H1 (cell line): ENCODE data around the gene DIO3. TPM values are rescaled to one million over a fixed set of nuclear protein-coding genes. Genes with fewer than 3 reads are reported as not detected.

Source experiments
- CTCF ChIA-PET: fragments of 300-600 bp; sonication (Branson Sonifier 250); formaldehyde crosslinking; loops from one replicate; lab custom pipeline; 2021; ENCODE audit not compliant: partially characterized antibody; lab: Charles Lee
- POLR2A ChIA-PET: fragments of 300-600 bp; sonication (Branson Sonifier 250); formaldehyde crosslinking; loops from one replicate; lab custom pipeline; 2021; ENCODE audit warnings: inconsistent platforms; ENCODE audit not compliant: partially characterized antibody; lab: Charles Lee
- DNase-seq, 2 experiments: peaks; one replicate each; pipeline versions ENCODE4 v3.0.0 to v3.0.0-alpha.2; 2010 to 2022; ENCODE audit warnings: low spot score in 2 of 2, low read depth in 1 of 2, mixed read lengths in 1 of 2
- FAIRE-seq: peaks from 2 replicates; lab custom pipeline; 2011; peaks lifted over from hg19 to GRCh38; lab: Jason Lieb, UNC
- H2AFZ ChIP-seq: 2 replicates; pipeline ENCODE4 v1.8.1; 2012; ENCODE audit warnings: low read length, inconsistent platforms
- H2AK5ac ChIP-seq: 2 replicates; pipeline ENCODE4 v1.6.1; 2013; ENCODE audit warnings: low read depth, low read length
- H2BK120ac ChIP-seq: replicated peaks from 2 replicates; pipeline ENCODE3; 2013; ENCODE audit warnings: low read depth, low read length, inconsistent platforms
- H2BK12ac ChIP-seq: 2 replicates; pipeline ENCODE4 v1.6.1; 2013; ENCODE audit warnings: low read depth, low read length
- H2BK15ac ChIP-seq: 2 replicates; pipeline ENCODE4 v1.6.1; 2013; ENCODE audit warnings: low read length
- H2BK20ac ChIP-seq: 2 replicates; pipeline ENCODE4 v1.6.1; 2013; ENCODE audit warnings: low read length
- H2BK5ac ChIP-seq: 2 replicates; pipeline ENCODE4 v1.6.1; 2013; ENCODE audit warnings: low read depth, low read length
- H3K14ac ChIP-seq: 2 replicates; pipeline ENCODE4 v1.6.1; 2013; ENCODE audit warnings: inconsistent platforms; ENCODE audit not compliant: insufficient read length
- H3K18ac ChIP-seq: 2 replicates; pipeline ENCODE4 v1.6.1; 2013; ENCODE audit warnings: low read length; ENCODE audit errors: extremely low read depth
- H3K23ac ChIP-seq: 2 replicates; pipeline ENCODE4 v1.6.1; 2013; ENCODE audit warnings: inconsistent platforms; ENCODE audit not compliant: insufficient read length
- H3K23me2 ChIP-seq: 2 replicates; pipeline ENCODE4 v1.6.1; 2013; ENCODE audit warnings: low read depth, low read length
- H3K27ac ChIP-seq: 2 replicates; pipeline ENCODE4 v1.6.1; 2011; ENCODE audit warnings: low read depth, low read length, inconsistent platforms
- H3K27me3 ChIP-seq, 4 experiments: replicated peaks in 1 of 4; 1 replicate in 1 of 4; 2 replicates in 3 of 4; pipeline versions ENCODE4 v1.6.1 to v1.8.1; 2011 to 2013; ENCODE audit warnings: low read length in 3 of 4, mild to moderate bottlenecking in 3 of 4, inconsistent platforms in 2 of 4, mixed read lengths in 2 of 4, moderate library complexity in 1 of 4; ENCODE audit not compliant: control insufficient read depth in 3 of 4, insufficient read depth in 3 of 4; ENCODE audit errors: extremely low read depth in 1 of 4
- H3K36me3 ChIP-seq, 4 experiments: 2 replicates each; pipeline versions ENCODE4 v1.6.1 to v1.8.1; 2011 to 2013; ENCODE audit warnings: mild to moderate bottlenecking in 4 of 4, low read length in 3 of 4, moderate library complexity in 2 of 4, control low read depth in 1 of 4, inconsistent platforms in 1 of 4; ENCODE audit not compliant: insufficient read depth in 4 of 4, control insufficient read depth in 2 of 4
- H3K4ac ChIP-seq: replicated peaks from 2 replicates; pipeline ENCODE3; 2013; ENCODE audit warnings: low read length, low read depth, mixed read lengths, inconsistent platforms; ENCODE audit not compliant: insufficient read length
- H3K4me1 ChIP-seq, 4 experiments: replicated peaks in 1 of 4; 1 replicate in 1 of 4; 2 replicates in 3 of 4; pipeline versions ENCODE4 v1.6.1 to v1.8.1; 2011 to 2013; ENCODE audit warnings: low read length in 3 of 4, inconsistent platforms in 2 of 4, mixed read lengths in 1 of 4; ENCODE audit not compliant: insufficient read depth in 4 of 4, control insufficient read depth in 3 of 4
- H3K4me2 ChIP-seq, 2 experiments: 2 replicates each; pipeline versions ENCODE4 v1.6.1 to v1.8.1; 2011 to 2013; ENCODE audit warnings: low read depth in 2 of 2, low read length in 2 of 2, control low read depth in 1 of 2, inconsistent platforms in 1 of 2, mild to moderate bottlenecking in 1 of 2; ENCODE audit not compliant: insufficient read depth in 1 of 2
- H3K4me3 ChIP-seq, 4 experiments: fragments of 200-600, 300-600 bp in 1 of 4; sonication (generic), shearing (Covaris generic), sonication (Bioruptor Twin) in 1 of 4; 2 replicates each; pipeline versions ENCODE4 v1.5.1 to v1.8.1; 2011 to 2016; ENCODE audit warnings: low read length in 4 of 4, low read depth in 3 of 4, control low read depth in 2 of 4, inconsistent platforms in 2 of 4, mild to moderate bottlenecking in 2 of 4, mixed read lengths in 1 of 4, moderate library complexity in 1 of 4; ENCODE audit not compliant: insufficient read depth in 2 of 4; ENCODE audit errors: extremely low read depth in 1 of 4
- H3K56ac ChIP-seq: replicated peaks from 2 replicates; pipeline ENCODE3; 2013; ENCODE audit warnings: low read depth, mild to moderate bottlenecking, mixed read lengths, low read length, inconsistent platforms; ENCODE audit not compliant: insufficient read length
- H3K79me1 ChIP-seq: 2 replicates; pipeline ENCODE4 v1.6.1; 2013; ENCODE audit warnings: low read depth, low read length, control low read depth
- H3K79me2 ChIP-seq, 2 experiments: 2 replicates each; pipeline versions ENCODE4 v1.6.1 to v1.8.1; 2012 to 2013; ENCODE audit warnings: low read length in 2 of 2, mild to moderate bottlenecking in 2 of 2, inconsistent platforms in 1 of 2; ENCODE audit not compliant: insufficient read depth in 2 of 2, control insufficient read depth in 1 of 2
- H3K9ac ChIP-seq, 4 experiments: replicated peaks in 1 of 4; 1 replicate in 1 of 4; 2 replicates in 3 of 4; pipeline versions ENCODE4 v1.6.1 to v1.8.1; 2011 to 2013; ENCODE audit warnings: low read depth in 3 of 4, low read length in 3 of 4, control low read depth in 2 of 4, mild to moderate bottlenecking in 2 of 4, moderate library complexity in 2 of 4, inconsistent platforms in 1 of 4; ENCODE audit errors: extremely low read depth in 1 of 4
- H3K9me3 ChIP-seq, 2 experiments: 2 replicates each; pipeline versions ENCODE4 v1.6.1 to v1.8.1; 2012 to 2013; ENCODE audit warnings: mild to moderate bottlenecking in 2 of 2, moderate library complexity in 2 of 2, control low read depth in 1 of 2, inconsistent platforms in 1 of 2, low read depth in 1 of 2, low read length in 1 of 2, mixed read lengths in 1 of 2; ENCODE audit not compliant: insufficient read depth in 2 of 2
- H4K20me1 ChIP-seq, 2 experiments: replicated peaks in 1 of 2; 2 replicates each; pipeline versions ENCODE3 to v1.8.1; 2011 to 2013; ENCODE audit warnings: inconsistent platforms in 2 of 2, low read length in 2 of 2, mild to moderate bottlenecking in 1 of 2; ENCODE audit not compliant: insufficient read depth in 2 of 2, control insufficient read depth in 1 of 2
- H4K5ac ChIP-seq: 2 replicates; pipeline ENCODE4 v1.6.1; 2013; ENCODE audit warnings: low read length, low read depth, mixed read lengths, inconsistent platforms; ENCODE audit not compliant: insufficient read length
- H4K8ac ChIP-seq: 2 replicates; pipeline ENCODE4 v1.8.0; 2013; ENCODE audit warnings: mild to moderate bottlenecking, moderate library complexity, low read length, inconsistent platforms; ENCODE audit not compliant: insufficient read depth; ENCODE audit errors: extremely low read depth
- H4K91ac ChIP-seq: replicated peaks from 2 replicates; pipeline ENCODE3; 2013; ENCODE audit warnings: low read length, mixed read lengths, inconsistent platforms; ENCODE audit not compliant: insufficient read length
- ATF2 ChIP-seq: IDR thresholded peaks from 2 replicates; pipeline ENCODE4 v1.6.1; 2012; ENCODE audit warnings: low read length, inconsistent platforms
- CTBP2 ChIP-seq: IDR thresholded peaks from 2 replicates; pipeline ENCODE4 v1.7.0; 2011; ENCODE audit warnings: borderline replicate concordance, mild to moderate bottlenecking, moderate library complexity, mixed read lengths, low read length; ENCODE audit not compliant: insufficient read depth, insufficient read length
- JUND ChIP-seq: IDR thresholded peaks from 2 replicates; pipeline ENCODE4 v1.6.1; 2011; ENCODE audit warnings: mild to moderate bottlenecking, improper control_type of control experiment, low read length
- KDM5A ChIP-seq: fragments of 200-600 bp; IDR thresholded peaks from 2 replicates; pipeline ENCODE4 v1.7.1; 2012; ENCODE audit warnings: mild to moderate bottlenecking, low read length, inconsistent platforms, mixed read lengths
- SP2 ChIP-seq: IDR thresholded peaks from 2 replicates; pipeline ENCODE4 v1.6.1; 2012; ENCODE audit warnings: mild to moderate bottlenecking, low read length, inconsistent platforms
- TAF7 ChIP-seq: optimal IDR thresholded peaks from 2 replicates; pipeline ENCODE3; 2011; ENCODE audit warnings: low read depth, mild to moderate bottlenecking, inconsistent platforms, low read length, moderate library complexity, borderline replicate concordance
- WGBS, 2 experiments: shearing (Covaris generic) in 1 of 2; methylation state at CpG; one replicate each; pipeline versions ENCODE4 v1.1.6 to v1.1.7; 2013 to 2015; ENCODE audit warnings: low lambda C conversion rate in 2 of 2, mixed read lengths in 2 of 2, inconsistent platforms in 1 of 2, low coverage in 1 of 2, missing lambda C conversion rate in 1 of 2; ENCODE audit not compliant: insufficient replicate concordance in 2 of 2, insufficient coverage in 1 of 2, insufficient read length in 1 of 2; ENCODE audit errors: extremely low coverage in 1 of 2, missing lambda C conversion rate in 1 of 2; 5-methylcytosine and 5-hydroxymethylcytosine counted together
- polyA plus RNA-seq, 7 experiments: library from polyadenylated mRNA; depleted of rRNA in 3 of 7; stranded (reverse) in 5 of 7; unstranded in 2 of 7; fragments of >200 nt in 5 of 7; fragments of 200-250 nt in 2 of 7; gene quantifications; 1 replicate in 5 of 7; 2 replicates in 1 of 7; 4 replicates in 1 of 7; pipeline versions ENCODE4 v1.2.1 to v1.2.3, GENCODE V29; 2011 to 2013; ENCODE audit warnings: missing spikeins in 2 of 7, mixed read lengths in 2 of 7
- total RNA-seq: library from RNA; stranded (reverse); fragmentation: NEBNext Ultra II Directional; extraction: Animal tissue kit (Norgen Biotek cat#: 25700); gene quantifications from 2 replicates; pipeline ENCODE4 v1.2.1, GENCODE V29; 2021

Gene DIO3
- total and polyA plus RNA-seq, 2 of the 8 experiments (the other 6 are each of a cell fraction or from before 2014, with no cell fraction given) = 0.17 to 0.19 TPM

- Histone ChIP-seq H3K14ac (no peak overlapping the region), H3K23me2 (peaks cover 20% of the 10 kb centered on the region; the same call in 1 of the 2 replicates), H2BK120ac (no peak overlapping the region), H3K9ac (no peak overlapping the region), H3K4me2 (peak overlapping the region; percentile 73 to 83), H2BK15ac (no peak overlapping the region), H2BK12ac (no peak overlapping the region), H4K8ac (no peak overlapping the region; the same call in 1 of the 2 replicates), H3K27ac (no peak overlapping the region), H3K4me3 (peak overlapping the region in 3 of 4 experiments; percentile 27 to 57 (median 32); a peak in 6 of 8 replicates), H2BK5ac (no peak overlapping the region), H3K79me1 (no peaks in the 10 kb centered on the region), H3K36me3 (peaks cover 0 to 14% (median 0%) of the 10 kb centered on the region in 4 experiments; a peak in 1 of 8 replicates), H3K18ac (no peak overlapping the region), H4K91ac (no peak overlapping the region), H3K23ac (no peak overlapping the region), H3K4me1 (peaks cover 0 to 13% (median 8%) of the 10 kb centered on the region in 4 experiments; a peak in 6 of 7 replicates), H3K79me2 (no peaks in the 10 kb centered on the region), H3K56ac (no peak overlapping the region), H3K4ac (no peak overlapping the region), H3K27me3 (peaks cover 62 to 73% (median 72%) of the 10 kb centered on the region in 4 experiments), H4K20me1 (peaks cover 12 to 16% of the 10 kb centered on the region in 2 experiments), H3K9me3 (peaks cover 9 to 14% of the 10 kb centered on the region in 2 experiments; a peak in 3 of 4 replicates), H4K5ac (no peak overlapping the region), H2BK20ac (no peak overlapping the region), H2AK5ac (no peak overlapping the region), H2AFZ (no peak overlapping the region)
- WGBS, 2 experiments = 27% methylated on average over 9 of the region's 9 CpGs; no CpG with 5 or more reads in 1 of the 2 experiments
- ChIA-PET POLR2A (no interaction called here), CTCF (interaction anchor here (0.7 to 2.0 kb wide), 7 partner anchors 31 to 486 kb away, joined by 3 to 5 read pairs (median 3); no protein-coding TSS in a partner anchor)
- DNase-seq = no peak
- FAIRE-seq = no peak
- no peak for TF ChIP-seq KDM5A
- TF ChIP-seq SP2 = no peak
- no peak for TF ChIP-seq CTBP2
- no peak for TF ChIP-seq TAF7
- TF ChIP-seq JUND = no peak
- TF ChIP-seq ATF2 = no peak
Observed at GRCh38 chr14:101559250-101559623, 2.1 kb upstream of the DIO3 start.
